ENCODE measurements around the gene RNGTT.
"Not testable (repeated sequence)": the region's sequence is repeated elsewhere in the genome, so short reads cannot be mapped to it uniquely, and the experiment has no call there.

RNGTT gene

DNA sequence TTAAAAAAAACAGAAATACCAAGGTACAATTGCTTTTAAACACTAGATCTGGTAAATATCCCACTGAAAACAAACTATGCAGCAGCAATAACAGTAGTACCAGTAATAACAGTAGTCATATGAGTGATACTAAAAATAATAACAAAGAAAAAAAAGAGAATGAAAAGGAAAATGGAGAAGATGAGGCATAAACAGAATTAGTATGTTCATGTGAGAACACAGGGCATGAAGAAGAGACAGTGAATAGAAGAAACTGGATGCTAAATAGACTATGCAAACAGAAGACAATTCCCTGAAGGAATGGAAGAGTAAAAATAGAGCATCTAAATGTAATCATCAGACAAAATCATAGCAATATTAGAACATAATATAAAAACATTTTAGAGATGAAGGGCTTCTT lies 121.1 kb downstream of the RNGTT start:
- TF ChIP-seq, protein P1, sequence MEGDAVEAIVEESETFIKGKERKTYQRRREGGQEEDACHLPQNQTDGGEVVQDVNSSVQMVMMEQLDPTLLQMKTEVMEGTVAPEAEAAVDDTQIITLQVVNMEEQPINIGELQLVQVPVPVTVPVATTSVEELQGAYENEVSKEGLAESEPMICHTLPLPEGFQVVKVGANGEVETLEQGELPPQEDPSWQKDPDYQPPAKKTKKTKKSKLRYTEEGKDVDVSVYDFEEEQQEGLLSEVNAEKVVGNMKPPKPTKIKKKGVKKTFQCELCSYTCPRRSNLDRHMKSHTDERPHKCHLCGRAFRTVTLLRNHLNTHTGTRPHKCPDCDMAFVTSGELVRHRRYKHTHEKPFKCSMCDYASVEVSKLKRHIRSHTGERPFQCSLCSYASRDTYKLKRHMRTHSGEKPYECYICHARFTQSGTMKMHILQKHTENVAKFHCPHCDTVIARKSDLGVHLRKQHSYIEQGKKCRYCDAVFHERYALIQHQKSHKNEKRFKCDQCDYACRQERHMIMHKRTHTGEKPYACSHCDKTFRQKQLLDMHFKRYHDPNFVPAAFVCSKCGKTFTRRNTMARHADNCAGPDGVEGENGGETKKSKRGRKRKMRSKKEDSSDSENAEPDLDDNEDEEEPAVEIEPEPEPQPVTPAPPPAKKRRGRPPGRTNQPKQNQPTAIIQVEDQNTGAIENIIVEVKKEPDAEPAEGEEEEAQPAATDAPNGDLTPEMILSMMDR (IDR thresholded peaks at IDR 0.05; ENCODE audit: low read depth, low read length): no peak
- H3K4me3 ChIP-seq (ENCODE audit: low read depth, low read length): no peak overlapping the region

DNA sequence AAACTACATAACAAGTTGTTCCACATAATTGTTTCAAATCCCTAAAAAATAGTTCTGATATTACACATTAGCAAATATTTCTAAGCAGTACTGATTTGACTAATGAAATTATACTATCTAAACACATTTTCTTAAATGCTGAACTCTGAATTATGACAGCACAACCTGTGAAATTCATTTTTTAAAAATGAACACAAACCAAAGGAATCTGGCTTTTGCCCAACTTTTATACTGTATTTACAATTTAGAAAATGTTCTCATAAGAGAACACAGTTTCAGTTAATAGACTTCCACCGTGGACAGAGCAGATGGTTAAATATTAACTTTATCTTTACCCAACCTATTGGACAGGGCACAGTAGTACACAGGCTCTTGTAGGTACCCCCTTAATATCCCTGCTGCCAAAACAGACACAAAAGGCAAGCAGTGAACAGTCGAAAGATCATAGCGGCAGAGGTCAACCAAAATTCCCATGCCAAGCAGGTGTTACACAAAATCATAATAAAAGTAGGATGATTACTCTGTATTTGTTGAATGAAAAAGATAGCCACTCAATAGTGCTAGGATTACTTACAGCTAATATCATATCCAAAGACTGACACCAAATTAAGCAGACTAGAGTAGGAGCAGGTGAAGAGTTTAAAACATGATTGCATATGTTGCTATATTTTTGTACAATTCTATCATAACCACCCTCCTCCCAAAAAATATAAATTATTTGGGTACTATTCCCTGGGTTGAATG lies 122.5 kb downstream of the RNGTT start:
- H3K4me3 ChIP-seq (ENCODE audit: low read depth, low read length): no peak overlapping the region
- TF ChIP-seq, protein P1 (IDR thresholded peaks at IDR 0.05; ENCODE audit: low read depth, low read length): no peak

DNA sequence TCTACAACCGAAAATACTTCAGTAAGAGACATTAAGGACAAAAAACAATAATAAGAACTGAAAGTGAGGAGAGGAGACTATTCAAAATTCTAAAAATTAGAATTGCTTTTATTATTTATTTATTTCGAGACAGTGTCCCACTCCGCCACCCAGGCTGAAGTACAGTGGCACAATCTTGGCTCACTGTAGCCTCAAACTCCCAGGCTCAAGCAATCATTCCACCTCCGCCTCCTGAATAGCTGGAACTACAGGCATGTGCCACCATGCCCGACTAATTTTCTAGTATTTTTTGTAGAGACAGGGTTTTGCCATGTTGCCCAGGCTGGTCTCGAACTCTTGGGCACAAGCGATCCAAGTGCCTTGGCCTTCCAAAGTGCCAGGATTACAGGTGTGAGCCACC lies 123.1 kb downstream of the RNGTT start:
- H3K4me3 ChIP-seq (ENCODE audit: low read depth, low read length): no peak overlapping the region
- TF ChIP-seq, protein P1 (IDR thresholded peaks at IDR 0.05; ENCODE audit: low read depth, low read length): no peak

DNA sequence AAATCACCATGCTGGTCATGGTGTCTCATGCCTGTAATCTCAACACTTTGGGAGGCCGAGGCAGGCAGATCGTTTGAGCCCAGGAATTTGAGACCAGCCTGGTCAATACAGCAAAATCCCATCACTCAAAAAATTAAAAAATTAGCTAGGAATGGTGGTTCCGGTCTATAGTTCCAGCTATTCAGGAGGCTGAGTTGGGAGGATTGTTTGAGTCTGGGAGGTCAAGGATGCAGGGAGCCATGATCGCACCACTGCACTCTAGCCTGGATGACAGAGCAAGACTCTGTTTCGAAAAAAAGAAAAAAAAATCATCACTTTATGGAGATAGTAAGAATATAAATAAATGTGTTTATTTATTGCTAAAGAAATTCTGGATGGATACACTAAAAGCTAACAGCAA lies 124.1 kb downstream of the RNGTT start:
- TF ChIP-seq, protein P1 (IDR thresholded peaks at IDR 0.05; ENCODE audit: low read depth, low read length): no peak
- no peak overlapping the region for H3K4me3 ChIP-seq (ENCODE audit: low read depth, low read length)

DNA sequence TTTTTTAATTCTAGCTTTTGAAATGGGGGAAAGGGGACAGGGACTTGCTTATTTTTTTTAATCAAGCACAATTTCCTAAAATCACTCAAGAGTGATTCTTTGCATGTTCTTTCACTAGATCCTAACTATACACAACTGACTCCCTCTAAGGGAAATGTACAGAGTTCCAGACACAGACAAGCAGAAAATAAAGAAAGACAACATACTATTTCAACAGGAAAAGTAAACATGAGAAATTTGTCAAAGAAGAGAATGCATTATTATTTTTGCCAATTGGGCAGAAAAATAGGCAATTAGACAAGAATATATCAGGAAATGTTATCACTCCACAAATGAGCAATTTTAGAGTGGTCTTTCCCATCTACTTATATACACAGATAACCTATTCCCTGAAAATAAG lies 128.2 kb downstream of the RNGTT start:
- TF ChIP-seq, protein P1 (IDR thresholded peaks at IDR 0.05; ENCODE audit: low read depth, low read length): no peak
- H3K4me3 ChIP-seq (ENCODE audit: low read depth, low read length): no peak overlapping the region

DNA sequence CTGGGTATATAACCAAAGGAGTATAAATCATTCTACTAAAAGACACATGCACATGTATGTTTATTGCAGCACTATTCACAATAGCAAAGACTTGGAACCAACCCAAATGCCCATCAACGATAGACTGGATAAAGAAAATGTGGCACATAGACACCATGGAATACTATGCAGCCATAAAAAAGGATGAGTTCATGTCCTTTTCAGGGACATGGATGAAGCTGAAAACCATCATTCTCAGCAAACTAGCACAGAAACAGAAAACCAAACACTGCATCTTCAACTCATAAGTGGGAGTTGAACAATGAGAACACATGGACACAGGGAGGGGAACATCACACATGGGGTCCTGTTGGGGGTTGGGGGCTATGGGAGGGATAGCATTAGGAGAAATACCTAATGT lies 130.3 kb downstream of the RNGTT start:
- H3K4me3 ChIP-seq (ENCODE audit: low read depth, low read length): not testable (repeated sequence)

DNA sequence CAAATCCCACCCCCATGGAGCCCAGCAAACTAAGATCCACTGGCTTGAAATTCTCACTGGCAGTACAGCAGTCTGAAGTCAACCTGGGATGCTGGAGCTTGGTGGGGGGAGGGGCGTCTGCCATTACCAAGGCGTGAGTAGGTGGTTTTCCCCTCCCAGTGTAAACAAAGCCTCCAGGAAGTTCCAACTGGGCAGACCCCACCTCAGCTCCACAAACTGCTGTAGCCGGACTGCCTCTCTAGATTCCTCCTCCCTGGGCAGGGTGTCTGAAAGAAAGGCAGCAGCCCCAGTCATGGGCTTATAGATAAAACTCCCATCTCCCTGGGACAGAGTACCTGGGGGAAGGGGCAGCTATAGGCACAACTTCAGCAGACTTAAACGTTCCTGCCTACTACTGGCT lies 135.8 kb downstream of the RNGTT start:
- not testable (repeated sequence) for H3K4me3 ChIP-seq (ENCODE audit: low read depth, low read length)

DNA sequence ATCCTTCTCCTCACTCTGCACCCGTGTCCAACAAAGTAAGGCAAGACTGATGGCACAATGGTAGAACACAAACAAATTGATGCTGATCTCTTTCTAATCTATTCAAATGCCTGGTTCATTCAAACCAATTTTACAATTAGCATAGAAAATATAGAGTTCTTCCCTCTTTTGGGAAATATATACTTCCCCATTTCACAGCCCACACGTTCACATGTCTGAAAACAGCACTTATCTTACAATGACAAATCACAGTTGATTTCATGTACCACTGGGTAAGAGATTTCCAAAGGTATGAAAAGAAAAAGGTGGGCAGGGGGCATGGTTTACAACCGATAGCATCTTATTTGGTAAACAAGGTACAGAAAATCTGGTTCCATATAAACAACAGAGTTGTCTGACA lies 137.6 kb downstream of the RNGTT start:
- TF ChIP-seq, protein P1 (IDR thresholded peaks at IDR 0.05; ENCODE audit: low read depth, low read length): no peak
- no peak overlapping the region for H3K4me3 ChIP-seq (ENCODE audit: low read depth, low read length)

All from WI38 (cell line).